HepG2 (cell line): ENCODE data around the gene ARHGAP35. TPM values are rescaled to one million over a fixed set of nuclear protein-coding genes. Genes with fewer than 3 reads are reported as not detected.

Experiments
- ATF7 ChIP-seq, 2 experiments: fragments of 450-650 bp in 1 of 2; sonication (generic) in 1 of 2; formaldehyde crosslinking in 1 of 2; IDR thresholded peaks; 2 replicates each; pipeline versions ENCODE4 v1.4.0 to v1.6.1; 2016 to 2020; ENCODE audit warnings: antibody characterized with exemption in 1 of 2, mild to moderate bottlenecking in 1 of 2, missing genetic modification reagents in 1 of 2
- FOXA3 ChIP-seq: IDR thresholded peaks from 2 replicates; pipeline ENCODE4 v1.6.1; 2016; ENCODE audit warnings: missing genetic modification reagents, missing compliant biosample characterization
- GTF3A ChIP-seq: sonication (generic); formaldehyde crosslinking; conservative IDR thresholded peaks from 2 replicates; pipeline ENCODE4 v1.4.0; 2020; ENCODE audit warnings: mild to moderate bottlenecking, missing genetic modification reagents
- ISX ChIP-seq: sonication (generic); formaldehyde crosslinking; conservative IDR thresholded peaks from 2 replicates; pipeline ENCODE4 v1.5.0; 2020; ENCODE audit warnings: missing genetic modification reagents
- MAZ ChIP-seq, 2 experiments: sonication (generic) in 1 of 2; formaldehyde crosslinking in 1 of 2; IDR thresholded peaks; 2 replicates each; pipeline versions ENCODE4 v1.5.0 to v1.6.1; 2012 to 2020; ENCODE audit warnings: low read depth in 2 of 2, mild to moderate bottlenecking in 2 of 2, borderline replicate concordance in 1 of 2, improper control_type of control experiment in 1 of 2, low read length in 1 of 2, missing genetic modification reagents in 1 of 2, moderate library complexity in 1 of 2
- PAX8 ChIP-seq: sonication (generic); formaldehyde crosslinking; IDR thresholded peaks from 2 replicates; pipeline ENCODE4 v1.8.0; 2022; ENCODE audit warnings: mild to moderate bottlenecking, missing genetic modification reagents, borderline replicate concordance
- RBM22 ChIP-seq: fragments of 200-400 bp; formaldehyde crosslinking; optimal IDR thresholded peaks from 2 replicates; pipeline ENCODE3; 2017; ENCODE audit warnings: mild to moderate bottlenecking, low read length, moderate library complexity
- SIX1 ChIP-seq: sonication (generic); formaldehyde crosslinking; IDR thresholded peaks from 2 replicates; pipeline ENCODE4 v1.4.0; 2020; ENCODE audit warnings: missing genetic modification reagents, borderline replicate concordance
- TBP ChIP-seq: sonication (generic); formaldehyde crosslinking; IDR thresholded peaks from 2 replicates; pipeline ENCODE4 v1.5.0; 2020; ENCODE audit warnings: missing genetic modification reagents
- TOE1 ChIP-seq: sonication (generic); formaldehyde crosslinking; IDR thresholded peaks from 2 replicates; pipeline ENCODE4 v1.4.0; 2020; ENCODE audit warnings: mild to moderate bottlenecking, missing genetic modification reagents
- ZNF225 ChIP-seq: sonication (generic); formaldehyde crosslinking; IDR thresholded peaks from 2 replicates; pipeline ENCODE4 v1.4.0; 2020; ENCODE audit warnings: mild to moderate bottlenecking, missing genetic modification reagents
- ZNF337 ChIP-seq: sonication (generic); formaldehyde crosslinking; IDR thresholded peaks from 2 replicates; pipeline ENCODE4 v1.5.1; 2020; ENCODE audit warnings: missing genetic modification reagents, low read depth, mild to moderate bottlenecking, borderline replicate concordance
- ZNF781 ChIP-seq: sonication (generic); formaldehyde crosslinking; IDR thresholded peaks from 2 replicates; pipeline ENCODE4 v1.5.1; 2020; ENCODE audit warnings: borderline replicate concordance, mild to moderate bottlenecking, missing genetic modification reagents; ENCODE audit errors: not compliant biosample characterization
- ZSCAN29 ChIP-seq: sonication (generic); formaldehyde crosslinking; conservative IDR thresholded peaks from 2 replicates; pipeline ENCODE4 v1.4.0; 2020; ENCODE audit warnings: mild to moderate bottlenecking, missing genetic modification reagents
- polyA plus RNA-seq, 8 experiments: library from polyadenylated mRNA; depleted of rRNA in 3 of 8; stranded (reverse) in 7 of 8; unstranded in 1 of 8; fragments of >200 nt; fragmentation: Illumina TruSeq in 4 of 8; extraction: Trizol in 4 of 8; gene quantifications; 2 replicates each; pipeline versions ENCODE4 v1.2.1 to v1.2.3, GENCODE V29; 2011 to 2016; ENCODE audit warnings: low read depth in 4 of 8, missing spikeins in 1 of 8, mixed read lengths in 1 of 8; ENCODE audit not compliant: insufficient read depth in 1 of 8
- total RNA-seq, 5 experiments: library from RNA; depleted of rRNA; stranded (reverse); fragments of >200 nt; fragmentation: Illumina TruSeq; extraction: Trizol; gene quantifications; 2 replicates each; pipeline ENCODE4 v1.2.3, GENCODE V29; 2016; ENCODE audit warnings: low read depth in 1 of 5
- TF ChIP-seq, protein P1 (sequence below): sonication (generic); formaldehyde crosslinking; IDR thresholded peaks from 2 replicates; pipeline ENCODE4 v1.4.0; 2020; ENCODE audit warnings: missing genetic modification reagents
- TF ChIP-seq, protein P2 (sequence below): sonication (generic); formaldehyde crosslinking; IDR thresholded peaks from 2 replicates; pipeline ENCODE4 v1.5.0; 2020; ENCODE audit warnings: missing genetic modification reagents
- TF ChIP-seq, protein P3 (sequence below): sonication (generic); formaldehyde crosslinking; IDR thresholded peaks from 2 replicates; pipeline ENCODE4 v1.5.0; 2020; ENCODE audit warnings: missing genetic modification reagents
- TF ChIP-seq, protein P4 (sequence below): sonication (generic); formaldehyde crosslinking; IDR thresholded peaks from 2 replicates; pipeline ENCODE4 v1.4.0; 2020; ENCODE audit warnings: missing genetic modification reagents, mild to moderate bottlenecking, borderline replicate concordance
- TF ChIP-seq, protein P5 (sequence below): sonication (generic); formaldehyde crosslinking; IDR thresholded peaks from 2 replicates; pipeline ENCODE4 v1.4.0; 2020; ENCODE audit warnings: mild to moderate bottlenecking, missing genetic modification reagents, borderline replicate concordance

The ARHGAP35 gene
- total and polyA plus RNA-seq, 2 of the 13 experiments (the other 11 are each of a cell fraction or from before 2014, with no cell fraction given), result 30.1 to 30.2 TPM

DNA sequence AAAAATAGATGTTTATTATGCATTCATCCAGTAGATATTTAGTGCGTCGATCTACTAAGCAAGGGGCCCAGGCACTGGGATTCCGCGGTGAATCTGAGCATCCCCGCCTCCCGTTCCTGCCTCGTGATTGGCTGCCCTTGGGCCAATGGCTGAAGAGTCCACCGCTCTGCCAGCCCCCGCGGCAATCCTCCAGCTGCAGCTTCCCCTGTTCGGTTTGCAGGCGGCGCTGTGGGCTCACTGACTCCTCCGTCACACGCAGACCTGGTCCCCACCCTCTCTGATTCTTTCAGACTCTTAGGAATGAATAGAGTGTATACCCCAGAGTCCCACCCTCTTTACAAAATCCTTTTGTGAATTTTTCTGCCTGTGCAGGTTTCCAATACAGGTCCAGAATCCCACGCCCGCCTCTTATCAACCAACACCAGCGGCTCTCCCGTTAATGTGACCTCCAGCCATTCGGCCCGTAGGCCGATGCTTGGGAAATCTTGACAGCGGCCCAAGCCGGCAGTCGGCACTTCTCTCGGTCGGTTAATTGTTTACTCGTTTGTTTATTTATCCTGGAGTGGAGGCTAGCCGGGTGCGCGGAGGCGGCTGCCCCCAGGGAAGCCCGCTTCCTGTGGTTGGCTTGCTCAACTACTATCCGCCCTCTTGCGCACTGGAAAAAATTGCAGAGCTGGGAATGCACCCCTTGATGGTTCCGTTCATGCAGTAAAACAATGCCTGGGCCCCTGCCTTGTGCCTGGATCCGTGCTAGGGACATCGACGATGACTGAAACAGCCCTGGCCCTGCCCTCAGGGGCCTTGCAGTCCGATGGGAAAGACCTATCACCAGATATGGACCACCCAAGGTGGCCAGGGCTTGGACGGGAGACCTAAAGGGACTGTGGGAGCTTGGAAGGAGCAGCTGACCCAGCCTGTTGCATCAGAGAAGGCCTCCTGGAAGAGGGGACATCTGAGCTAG, 4.5 kb upstream of the ARHGAP35 start (continued):
- TF ChIP-seq, protein P1, sequence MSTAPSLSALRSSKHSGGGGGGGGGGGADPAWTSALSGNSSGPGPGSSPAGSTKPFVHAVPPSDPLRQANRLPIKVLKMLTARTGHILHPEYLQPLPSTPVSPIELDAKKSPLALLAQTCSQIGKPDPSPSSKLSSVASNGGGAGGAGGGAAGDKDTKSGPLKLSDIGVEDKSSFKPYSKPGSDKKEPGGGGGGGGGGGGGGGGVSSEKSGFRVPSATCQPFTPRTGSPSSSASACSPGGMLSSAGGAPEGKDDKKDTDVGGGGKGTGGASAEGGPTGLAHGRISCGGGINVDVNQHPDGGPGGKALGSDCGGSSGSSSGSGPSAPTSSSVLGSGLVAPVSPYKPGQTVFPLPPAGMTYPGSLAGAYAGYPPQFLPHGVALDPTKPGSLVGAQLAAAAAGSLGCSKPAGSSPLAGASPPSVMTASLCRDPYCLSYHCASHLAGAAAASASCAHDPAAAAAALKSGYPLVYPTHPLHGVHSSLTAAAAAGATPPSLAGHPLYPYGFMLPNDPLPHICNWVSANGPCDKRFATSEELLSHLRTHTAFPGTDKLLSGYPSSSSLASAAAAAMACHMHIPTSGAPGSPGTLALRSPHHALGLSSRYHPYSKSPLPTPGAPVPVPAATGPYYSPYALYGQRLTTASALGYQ (CRISPR knock-in tag), result peak; percentile 66
- TF ChIP-seq ZNF337 (CRISPR knock-in tag) (no peak), SIX1 (CRISPR knock-in tag) (no peak), ZNF225 (CRISPR knock-in tag) (no peak), RBM22 (no peak), GTF3A (CRISPR knock-in tag) (0 out of 2 replicates have a peak, but pooled peaks have one; percentile 20), MAZ (IDR thresholded peaks at IDR 0.05; ENCODE audit: borderline replicate concordance, low read depth, low read length) (peak; percentile 43; the same call in 1 of the 2 replicates), MAZ (CRISPR knock-in tag; IDR thresholded peaks at IDR 0.05; ENCODE audit: low read depth) (no peak; the same call in none of the 2 replicates), ISX (CRISPR knock-in tag) (0 out of 2 replicates have a peak, but pooled peaks have one; percentile 47), ZNF781 (CRISPR knock-in tag) (peak; percentile 79), PAX8 (CRISPR knock-in tag) (no peak), ZSCAN29 (CRISPR knock-in tag) (no peak), TBP (CRISPR knock-in tag) (no peak), ATF7 (IDR thresholded peaks at IDR 0.05) (no peak), ATF7 (CRISPR knock-in tag; IDR thresholded peaks at IDR 0.05) (no peak), FOXA3 (CRISPR knock-in tag) (peak; percentile 28; the same call in 1 of the 2 replicates), TOE1 (CRISPR knock-in tag) (no peak)
- TF ChIP-seq, protein P2, sequence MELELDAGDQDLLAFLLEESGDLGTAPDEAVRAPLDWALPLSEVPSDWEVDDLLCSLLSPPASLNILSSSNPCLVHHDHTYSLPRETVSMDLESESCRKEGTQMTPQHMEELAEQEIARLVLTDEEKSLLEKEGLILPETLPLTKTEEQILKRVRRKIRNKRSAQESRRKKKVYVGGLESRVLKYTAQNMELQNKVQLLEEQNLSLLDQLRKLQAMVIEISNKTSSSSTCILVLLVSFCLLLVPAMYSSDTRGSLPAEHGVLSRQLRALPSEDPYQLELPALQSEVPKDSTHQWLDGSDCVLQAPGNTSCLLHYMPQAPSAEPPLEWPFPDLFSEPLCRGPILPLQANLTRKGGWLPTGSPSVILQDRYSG, result no peak
- TF ChIP-seq, protein P3, sequence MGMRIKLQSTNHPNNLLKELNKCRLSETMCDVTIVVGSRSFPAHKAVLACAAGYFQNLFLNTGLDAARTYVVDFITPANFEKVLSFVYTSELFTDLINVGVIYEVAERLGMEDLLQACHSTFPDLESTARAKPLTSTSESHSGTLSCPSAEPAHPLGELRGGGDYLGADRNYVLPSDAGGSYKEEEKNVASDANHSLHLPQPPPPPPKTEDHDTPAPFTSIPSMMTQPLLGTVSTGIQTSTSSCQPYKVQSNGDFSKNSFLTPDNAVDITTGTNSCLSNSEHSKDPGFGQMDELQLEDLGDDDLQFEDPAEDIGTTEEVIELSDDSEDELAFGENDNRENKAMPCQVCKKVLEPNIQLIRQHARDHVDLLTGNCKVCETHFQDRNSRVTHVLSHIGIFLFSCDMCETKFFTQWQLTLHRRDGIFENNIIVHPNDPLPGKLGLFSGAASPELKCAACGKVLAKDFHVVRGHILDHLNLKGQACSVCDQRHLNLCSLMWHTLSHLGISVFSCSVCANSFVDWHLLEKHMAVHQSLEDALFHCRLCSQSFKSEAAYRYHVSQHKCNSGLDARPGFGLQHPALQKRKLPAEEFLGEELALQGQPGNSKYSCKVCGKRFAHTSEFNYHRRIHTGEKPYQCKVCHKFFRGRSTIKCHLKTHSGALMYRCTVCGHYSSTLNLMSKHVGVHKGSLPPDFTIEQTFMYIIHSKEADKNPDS (CRISPR knock-in tag), result no peak
- TF ChIP-seq, protein P4, sequence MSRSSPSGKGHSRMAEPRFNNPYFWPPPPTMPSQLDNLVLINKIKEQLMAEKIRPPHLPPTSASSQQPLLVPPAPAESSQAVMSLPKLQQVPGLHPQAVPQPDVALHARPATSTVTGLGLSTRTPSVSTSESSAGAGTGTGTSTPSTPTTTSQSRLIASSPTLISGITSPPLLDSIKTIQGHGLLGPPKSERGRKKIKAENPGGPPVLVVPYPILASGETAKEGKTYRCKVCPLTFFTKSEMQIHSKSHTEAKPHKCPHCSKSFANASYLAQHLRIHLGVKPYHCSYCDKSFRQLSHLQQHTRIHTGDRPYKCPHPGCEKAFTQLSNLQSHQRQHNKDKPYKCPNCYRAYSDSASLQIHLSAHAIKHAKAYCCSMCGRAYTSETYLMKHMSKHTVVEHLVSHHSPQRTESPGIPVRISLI (CRISPR knock-in tag), result 0 out of 2 replicates have a peak, but pooled peaks have one; percentile 12
- TF ChIP-seq, protein P5, sequence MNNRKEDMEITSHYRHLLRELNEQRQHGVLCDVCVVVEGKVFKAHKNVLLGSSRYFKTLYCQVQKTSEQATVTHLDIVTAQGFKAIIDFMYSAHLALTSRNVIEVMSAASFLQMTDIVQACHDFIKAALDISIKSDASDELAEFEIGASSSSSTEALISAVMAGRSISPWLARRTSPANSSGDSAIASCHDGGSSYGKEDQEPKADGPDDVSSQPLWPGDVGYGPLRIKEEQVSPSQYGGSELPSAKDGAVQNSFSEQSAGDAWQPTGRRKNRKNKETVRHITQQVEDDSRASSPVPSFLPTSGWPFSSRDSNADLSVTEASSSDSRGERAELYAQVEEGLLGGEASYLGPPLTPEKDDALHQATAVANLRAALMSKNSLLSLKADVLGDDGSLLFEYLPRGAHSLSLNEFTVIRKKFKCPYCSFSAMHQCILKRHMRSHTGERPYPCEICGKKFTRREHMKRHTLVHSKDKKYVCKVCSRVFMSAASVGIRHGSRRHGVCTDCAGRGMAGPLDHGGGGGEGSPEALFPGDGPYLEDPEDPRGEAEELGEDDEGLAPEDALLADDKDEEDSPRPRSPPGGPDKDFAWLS (CRISPR knock-in tag), result no peak
